Hypothalamus (tissue), 51 donors: Measurements from ENCODE around the gene BCL7C.
"Not testable (repeated sequence)": the region's sequence is repeated elsewhere in the genome, so short reads cannot be mapped to it uniquely, and the experiment has no call there.

Experiments
- DNase-seq, 51 donors: peaks; one replicate each; lab custom pipeline; 2025; lab: John Stamatoyannopoulos, UW

Gene BCL7C

DNA sequence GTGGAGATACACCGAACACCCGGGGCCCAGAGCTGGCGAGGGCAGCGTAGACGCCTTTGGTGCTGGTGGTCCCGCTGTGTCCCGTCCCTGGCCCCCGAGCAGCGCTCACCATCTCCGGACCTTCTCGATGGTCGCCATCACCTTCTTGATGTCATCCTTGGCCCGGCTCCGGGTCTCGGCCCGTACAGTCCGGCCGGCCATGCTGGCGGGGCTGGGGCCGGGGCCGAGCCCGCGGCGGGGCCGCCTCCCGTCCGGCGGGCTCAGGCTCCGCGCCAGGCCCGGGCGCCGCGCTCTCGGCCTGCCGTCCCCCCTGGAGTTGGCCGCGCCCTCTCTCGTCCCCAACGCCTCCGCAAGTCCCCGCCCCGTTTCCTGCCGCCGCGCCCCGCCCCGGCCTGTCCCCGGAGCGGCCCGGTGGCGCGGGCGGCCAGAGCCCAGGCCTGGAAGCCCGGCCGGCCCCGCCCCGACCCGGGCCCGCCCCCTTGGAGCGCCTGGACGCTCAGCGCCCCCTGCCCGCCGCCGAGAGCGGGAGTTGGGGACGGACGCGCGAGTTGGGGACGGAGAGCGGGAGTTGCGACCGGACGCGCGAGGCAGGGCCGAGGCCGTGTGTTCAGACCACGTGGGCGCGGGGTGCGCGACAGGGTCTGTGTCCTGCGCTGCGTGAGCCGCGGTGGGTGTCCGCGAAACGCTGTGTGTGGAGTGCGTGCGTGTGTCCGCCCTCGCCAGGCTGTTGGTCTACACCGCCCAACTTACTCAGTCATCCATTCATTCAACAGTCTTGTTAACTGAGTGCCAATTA lies at the start of gene BCL7C:
Gene BCL7C (minus strand): TSS at position 334 of the 796 bp plus-strand sequence. CDS start 133 bp downstream, at position 201.
- peak in 49 of 51 donors; percentile 28 to 92 (median 76) for DNase-seq

DNA sequence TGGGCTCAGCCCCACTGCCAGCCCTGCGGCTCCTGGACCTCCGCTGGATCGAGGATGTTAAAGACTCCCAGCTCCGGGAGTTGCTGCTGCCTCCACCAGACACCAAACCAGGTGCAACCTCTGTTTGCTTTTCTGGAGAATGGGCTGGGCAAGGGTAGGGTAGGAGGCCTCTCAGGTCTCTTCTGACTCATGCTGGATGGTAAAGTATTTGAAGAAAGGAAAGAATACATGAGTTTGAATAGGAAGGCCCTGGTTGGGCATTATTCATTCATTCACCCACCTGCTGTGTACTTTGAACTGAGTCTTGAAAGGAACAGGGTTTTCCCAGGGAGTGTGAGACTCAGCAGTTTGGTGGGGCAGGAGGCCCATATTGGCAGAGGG lies 48.5 kb upstream of the BCL7C start:
- no peak for DNase-seq

DNA sequence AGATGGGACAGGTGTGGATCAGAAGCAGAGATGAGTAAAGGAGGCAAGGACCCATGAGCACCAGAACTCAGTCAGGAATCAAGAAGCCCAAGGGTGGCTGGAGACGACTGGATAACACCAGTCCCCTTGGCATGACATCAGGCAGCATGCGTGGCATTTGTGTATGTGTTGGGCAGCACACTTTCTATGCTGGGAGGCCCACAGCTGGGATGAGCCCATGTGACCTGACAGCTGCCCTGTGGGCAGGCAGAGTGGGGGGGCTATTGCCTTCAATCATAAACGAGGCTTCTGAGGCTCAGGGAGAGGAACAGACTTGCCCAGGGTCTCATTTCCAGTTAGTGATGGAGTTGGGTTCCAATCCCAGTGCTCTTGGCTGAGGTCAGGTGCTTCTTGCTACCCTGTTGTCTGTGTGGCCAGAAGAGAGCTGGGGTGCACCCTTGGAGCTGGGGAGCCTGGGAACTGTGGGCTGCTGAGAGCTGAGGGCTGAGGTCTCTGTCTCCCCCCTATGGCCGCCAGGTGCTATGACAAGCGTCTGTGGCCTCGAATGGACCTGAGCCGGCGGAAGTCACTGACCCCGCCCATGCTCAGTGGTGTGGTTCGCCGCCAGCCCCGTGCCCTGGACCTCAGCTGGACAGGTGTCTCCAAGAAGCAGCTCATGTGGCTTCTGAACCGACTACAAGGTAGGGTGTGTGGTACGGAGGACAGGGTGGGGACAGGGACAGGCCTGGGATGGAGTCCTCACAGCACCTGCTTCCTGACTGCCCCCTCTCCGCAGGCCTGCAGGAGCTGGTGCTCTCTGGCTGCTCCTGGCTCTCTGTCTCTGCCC lies 47.9 kb upstream of the BCL7C start:
- peak in 28 of 51 donors; percentile 11 to 62 (median 40) for DNase-seq

DNA sequence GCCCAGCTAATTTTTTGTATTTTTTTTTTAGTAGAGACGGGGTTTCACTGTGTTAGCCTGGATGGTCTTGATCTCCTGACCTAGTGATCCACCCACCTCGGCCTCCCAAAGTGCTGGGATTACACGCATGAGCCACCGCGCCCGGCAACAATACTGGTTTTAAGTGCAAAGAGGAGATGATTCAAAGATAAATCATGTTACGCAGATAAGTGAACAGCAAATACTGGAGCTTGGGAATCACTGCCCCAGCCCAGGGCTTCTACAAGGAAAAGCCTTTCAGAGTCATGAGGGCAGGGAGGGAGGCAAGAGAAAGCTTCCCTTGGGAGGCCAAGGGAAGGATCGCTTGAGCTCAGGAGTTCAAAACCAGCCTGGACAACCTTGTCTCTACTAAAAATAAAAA lies 45.7 kb upstream of the BCL7C start:
- DNase-seq = not testable (repeated sequence)

DNA sequence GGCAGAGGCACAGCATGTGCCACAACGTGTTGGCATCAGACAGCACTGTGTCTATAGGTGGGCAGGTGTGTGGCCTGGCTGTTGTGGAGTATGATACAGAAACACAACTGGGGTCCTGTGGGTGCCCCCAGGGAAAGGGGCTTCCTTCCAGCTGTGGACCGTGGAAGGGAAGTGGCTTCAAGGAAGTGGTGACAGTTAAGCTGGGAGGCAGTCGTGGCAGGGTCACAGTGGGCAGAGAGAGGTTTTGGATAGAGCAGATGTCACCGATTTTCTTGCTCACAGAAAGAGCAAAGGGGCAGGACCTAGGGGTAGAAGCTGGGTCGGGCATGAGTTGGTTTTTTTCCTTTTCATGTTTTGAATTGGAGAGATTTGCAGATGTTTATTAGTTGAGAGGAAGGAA lies 43.8 kb upstream of the BCL7C start:
- no peak for DNase-seq

DNA sequence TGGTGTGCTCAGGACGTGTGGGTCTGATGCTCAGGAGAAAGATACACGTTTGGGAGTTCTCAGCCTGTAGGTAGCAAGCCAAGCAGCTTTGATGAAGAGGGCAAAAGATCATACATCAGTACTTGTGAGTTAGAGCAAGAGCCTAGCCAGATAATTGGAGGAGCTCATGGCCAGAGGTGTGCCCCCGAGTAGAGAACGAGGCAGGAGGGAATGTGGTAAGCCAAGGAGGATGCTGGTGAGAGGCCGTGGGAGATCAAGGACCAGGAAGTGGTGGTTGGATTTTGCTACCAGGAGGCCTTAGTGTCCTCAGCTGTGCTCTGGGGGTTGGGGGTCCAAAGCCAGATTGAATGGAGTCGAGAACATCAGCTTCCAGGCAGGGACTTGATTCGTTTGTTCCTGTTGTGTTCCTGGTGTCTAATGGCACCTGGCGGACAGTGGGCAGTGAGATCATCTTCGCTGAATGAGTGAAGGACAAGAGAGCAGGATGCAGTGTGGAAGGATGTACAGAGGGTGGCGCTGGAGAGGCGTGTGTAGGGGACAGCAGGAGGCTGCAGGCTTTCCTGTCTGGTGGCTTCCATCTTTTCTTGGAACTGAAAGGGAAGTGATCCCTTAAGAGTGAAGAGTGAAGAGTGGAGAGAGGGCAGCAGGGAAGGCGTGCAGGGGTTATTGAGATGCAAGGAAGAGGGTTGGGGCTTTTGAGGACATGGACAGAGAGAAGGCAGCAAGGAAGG lies 41.1 kb upstream of the BCL7C start:
- DNase-seq = peak in 20 of 51 donors; percentile 9 to 55 (median 26)

DNA sequence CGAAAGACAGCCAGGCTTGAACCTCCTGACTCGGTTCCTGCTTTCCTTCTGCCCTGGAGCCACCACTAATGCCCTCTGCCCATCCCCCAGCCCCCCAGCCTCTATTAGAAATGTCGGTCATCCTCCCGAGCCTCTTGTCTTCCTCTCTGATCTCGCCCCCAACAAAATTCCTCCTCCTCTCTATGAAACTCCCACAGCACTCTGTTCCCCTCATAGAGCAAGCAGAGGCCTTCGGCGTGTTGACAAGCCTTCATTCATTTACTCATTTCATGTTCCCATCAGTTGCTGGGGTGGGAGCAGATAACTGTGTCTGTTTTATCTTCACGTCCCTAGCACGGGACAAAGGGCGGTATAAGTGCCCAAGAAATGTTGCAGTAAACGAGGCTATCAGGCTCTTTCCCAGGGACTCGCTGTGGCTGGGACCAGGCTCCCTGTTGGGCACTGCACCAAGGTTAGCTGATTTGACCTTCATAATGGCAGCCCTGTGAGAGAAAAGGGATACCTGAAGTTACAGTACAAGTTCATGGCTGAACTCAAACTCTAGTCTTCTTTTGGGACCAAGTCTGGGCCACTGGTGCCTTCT lies 37.3 kb upstream of the BCL7C start:
- DNase-seq = no peak

DNA sequence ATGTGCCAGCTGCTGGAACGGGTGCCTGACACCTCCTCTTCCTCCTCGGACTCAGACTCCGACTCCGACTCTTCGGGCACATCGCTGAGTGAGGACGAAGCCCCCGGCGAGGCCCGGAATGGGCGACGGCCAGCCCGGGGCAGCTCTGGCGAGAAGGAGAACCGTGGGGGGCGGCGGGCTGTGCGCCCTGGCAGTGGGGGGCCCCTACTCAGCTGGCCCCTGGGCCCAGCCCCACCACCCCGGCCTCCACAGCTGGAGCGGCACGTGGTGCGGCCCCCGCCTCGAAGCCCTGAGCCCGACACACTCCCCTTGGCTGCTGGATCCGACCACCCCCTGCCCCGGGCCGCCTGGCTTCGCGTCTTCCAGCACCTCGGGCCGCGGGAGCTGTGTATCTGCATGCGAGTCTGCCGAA lies 36.3 kb upstream of the BCL7C start:
- DNase-seq = no peak

DNA sequence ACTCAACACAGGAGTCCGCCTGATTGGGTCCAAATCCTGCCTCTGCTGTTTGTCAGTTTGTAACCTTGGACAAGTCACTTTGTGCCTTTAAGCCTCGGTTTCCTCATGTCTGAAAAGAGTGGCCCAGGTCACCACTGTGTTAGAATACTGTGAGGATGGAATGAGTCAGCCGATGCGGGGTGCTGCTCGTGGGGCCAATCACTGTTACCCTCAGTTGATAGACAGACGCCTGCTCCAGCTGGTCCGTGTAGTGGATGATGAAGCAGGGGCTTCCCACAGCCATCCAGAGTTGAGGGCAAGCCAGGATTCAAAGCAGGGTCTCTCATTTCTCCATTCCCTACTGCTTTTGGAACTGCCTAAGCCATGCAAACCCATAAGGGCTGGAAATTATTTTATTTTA lies 35.3 kb upstream of the BCL7C start:
- DNase-seq = no peak

DNA sequence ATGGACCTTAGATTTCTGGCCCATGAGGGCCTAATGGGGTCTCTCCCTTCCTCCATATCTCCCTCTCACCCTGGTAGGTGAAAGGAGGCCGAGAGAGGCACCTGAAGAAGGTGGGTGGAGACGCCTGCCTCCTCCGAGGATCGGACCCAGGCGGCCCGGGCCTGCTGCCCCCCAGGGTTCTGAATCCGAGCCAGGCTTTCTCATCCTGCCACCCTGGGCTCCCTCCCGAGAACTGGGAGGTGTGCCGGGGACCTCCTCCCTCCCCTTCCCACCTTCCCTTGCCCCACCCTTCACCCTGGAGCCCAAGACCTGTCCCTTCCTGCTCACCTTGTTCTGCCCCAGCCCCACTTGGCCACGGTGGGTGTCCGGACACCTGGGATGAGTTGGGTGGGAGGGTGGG lies 34.5 kb upstream of the BCL7C start:
- DNase-seq = no peak

DNA sequence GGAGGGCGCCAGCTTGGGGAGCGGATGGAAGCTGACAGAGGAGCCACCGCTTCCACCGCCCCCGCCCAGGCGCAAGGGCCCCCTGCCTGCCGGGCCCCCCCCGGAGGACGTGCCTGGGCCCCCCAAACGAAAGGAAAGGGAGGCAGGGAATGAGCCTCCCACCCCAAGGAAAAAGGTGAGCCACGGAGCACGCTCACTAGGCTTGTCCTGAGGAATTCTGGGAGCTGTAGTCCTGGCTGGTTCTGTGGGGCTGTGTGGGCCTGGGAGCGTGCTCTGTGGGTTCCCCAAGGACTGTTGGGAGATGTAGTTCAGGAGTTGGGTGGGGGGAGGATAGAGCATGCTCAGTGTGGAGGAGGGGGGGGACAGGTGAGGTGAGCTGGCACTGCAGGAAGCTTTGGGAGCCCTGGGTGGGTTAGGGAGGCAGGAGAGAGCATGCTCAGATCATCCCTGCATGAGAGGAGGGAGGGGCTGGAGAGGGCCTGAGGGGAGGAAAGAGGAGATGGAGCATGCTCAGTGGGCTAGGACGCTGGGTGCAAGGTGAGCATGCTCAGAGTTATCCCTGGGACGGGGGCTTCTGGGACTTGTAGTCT lies 34.0 kb upstream of the BCL7C start:
- peak in 37 of 51 donors; percentile 18 to 92 (median 61) for DNase-seq

DNA sequence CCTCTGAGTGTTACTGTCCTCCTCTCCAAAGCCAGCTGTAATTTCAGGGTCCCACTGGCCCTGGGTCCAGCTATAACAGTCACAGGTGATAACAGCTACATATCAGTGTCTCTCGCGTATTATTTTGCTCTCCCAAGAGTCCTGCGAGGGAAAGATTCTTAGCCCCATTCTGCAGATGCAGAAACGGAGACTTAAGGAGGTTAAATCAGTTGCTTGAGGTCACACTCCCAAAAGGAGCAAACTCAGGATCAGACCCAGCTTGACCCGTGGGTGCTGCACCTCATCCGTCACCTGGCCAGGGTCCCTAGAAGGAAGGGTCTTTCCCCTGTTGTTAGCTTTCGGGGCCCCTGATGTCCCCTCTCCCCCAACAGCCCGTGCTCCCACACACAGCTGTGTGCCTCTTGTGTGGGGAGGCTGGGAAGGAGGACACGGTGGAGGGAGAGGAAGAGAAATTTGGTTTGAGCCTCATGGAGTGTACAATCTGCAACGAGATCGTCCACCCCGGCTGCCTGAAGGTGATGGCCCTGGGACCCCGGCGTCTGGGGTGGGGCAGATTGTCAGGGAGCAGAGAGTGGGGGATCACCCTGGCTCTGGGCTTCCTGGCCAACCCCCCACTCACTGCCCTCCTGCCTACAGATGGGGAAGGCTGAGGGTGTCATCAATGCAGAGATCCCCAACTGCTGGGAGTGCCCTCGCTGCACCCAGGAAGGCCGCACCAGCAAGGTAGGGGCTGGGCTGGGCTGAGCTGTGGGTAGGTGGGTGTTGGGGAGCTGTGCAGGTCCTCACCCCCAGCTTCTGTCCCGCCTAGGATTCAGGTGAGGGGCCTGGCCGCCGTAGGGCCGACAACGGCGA lies 33.3 kb upstream of the BCL7C start:
- DNase-seq = peak in 2 of 51 donors; percentile 34 to 40

DNA sequence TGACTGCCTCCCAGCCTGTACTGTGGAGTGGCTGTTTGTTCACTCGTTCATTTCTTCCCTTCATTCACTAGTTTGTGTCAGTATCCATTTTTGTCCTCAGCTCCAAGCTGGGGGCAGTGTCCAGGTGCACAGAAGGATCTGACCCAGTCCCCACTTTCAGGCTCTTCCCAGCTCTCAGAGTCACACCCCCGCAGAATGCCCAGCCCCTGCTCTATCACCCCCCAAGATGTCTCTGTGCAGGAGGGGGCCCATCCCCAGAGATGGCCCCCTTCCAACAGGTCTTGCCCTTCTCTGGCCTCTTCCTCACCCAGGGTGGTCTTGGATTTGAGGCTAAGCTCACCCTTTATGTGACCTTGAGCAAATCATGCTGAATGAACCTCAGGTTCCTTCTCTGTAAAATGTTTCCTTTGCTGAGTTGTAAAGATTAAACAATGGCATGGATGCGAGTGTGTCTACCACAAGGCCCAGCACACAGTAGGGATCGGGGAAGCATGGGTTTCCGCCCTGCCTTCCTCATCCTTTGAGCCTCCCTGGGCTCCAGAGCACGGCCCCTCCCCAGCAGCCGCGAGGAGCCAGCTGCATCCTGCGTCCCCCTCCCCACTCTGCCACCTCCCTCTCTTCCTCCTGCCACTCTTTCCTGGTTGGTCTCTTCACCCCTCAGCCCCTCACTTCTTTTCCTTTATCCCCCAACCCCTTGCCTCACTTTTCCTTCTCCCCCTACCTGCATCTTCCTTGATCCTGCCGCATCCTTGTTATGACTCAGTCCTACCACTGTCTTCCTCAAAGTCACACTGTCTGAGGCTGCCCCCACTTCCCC lies 32.3 kb upstream of the BCL7C start:
- DNase-seq = no peak

DNA sequence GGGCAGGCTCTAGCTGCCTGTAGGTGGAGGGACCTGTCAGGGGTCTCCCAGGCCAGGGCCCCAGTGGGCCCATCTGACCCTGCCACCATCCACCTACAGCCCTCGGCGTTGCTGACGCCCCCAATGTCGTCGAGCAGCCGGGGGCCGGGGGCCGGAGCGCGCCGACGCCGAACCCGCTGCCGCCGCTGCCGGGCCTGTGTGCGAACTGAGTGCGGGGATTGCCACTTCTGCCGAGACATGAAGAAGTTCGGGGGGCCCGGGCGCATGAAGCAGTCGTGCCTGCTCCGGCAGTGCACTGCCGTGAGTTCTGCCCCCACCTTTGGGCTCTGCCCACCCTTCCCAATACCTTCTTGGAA lies 31.7 kb upstream of the BCL7C start:
- no peak for DNase-seq

DNA sequence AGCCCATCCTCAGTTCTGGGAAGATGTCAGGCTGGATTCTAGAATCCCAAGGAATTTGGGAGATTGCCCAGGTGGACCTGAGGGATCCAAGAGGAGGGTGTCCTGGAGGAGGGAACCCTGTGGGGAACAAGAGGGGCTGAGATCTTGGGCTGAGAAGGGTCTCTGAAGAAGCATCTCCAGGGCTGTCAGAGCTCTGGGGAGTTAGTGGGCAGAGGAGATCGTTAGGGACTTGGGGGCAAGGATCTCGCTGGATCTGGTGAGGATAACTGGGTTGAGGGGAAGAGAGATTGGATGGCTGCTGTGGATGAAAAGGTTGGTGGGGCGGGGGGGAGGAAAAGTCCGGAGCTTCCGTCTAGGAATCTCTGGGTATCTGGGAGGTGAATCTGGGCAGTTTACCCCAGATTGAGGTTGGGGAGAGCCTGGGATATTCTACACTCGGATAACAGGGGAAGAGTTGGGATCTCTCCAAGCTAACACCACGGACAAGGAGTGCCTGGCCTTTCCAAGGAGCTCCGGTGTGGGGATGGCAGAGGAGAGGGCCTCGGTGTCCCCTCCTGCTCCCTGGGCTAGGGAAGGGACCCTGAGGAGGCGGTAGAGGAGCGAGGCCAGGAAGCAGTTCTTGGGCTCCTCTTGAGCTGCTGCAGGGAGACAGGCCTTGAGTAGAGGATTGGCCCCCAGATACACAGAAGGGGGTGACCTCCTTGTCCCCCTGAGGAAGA lies 31.2 kb upstream of the BCL7C start:
- DNase-seq = no peak

DNA sequence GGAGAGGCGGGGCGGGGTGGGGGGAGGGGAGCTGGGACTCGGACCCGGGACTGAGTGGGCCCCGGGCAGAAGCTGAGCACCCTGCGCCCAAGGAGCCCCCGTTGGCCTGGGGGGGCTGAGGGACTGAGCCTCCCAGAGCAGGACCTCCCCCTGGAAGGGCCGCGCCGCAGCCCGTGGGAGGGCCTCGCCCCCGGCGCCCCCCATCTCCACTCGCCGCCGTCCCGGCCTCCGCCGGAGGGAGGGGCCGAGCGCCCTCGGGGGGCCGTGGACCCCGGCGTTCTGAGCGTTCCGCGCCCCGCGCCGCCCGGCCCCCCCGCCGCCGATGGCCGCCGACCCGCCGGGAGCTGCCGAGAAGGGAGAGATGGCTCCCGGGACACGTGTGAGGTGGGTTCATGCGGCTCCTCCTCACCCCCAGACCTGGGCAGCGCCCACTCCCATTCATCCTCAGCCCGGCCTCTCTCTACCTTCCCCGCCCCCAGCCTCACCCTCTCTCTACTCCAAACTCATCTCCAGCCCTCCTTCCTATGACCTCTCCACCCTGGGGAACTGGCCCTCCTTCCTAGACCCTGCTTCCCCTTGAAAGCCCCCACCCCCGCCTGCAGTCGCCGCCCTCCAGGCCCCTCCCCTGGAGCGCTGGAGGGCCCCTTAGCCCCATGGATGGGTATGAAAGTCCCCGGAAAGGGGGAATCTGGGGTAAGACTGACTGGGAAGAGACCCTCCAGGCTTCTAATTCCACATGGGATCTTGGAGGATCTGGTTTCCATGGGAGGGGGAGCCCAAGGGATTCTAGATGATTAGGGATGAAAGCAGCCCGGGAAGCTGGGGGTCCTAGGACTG lies 30.4 kb upstream of the BCL7C start:
- DNase-seq = peak in 1 of 51 donors; percentile 12

DNA sequence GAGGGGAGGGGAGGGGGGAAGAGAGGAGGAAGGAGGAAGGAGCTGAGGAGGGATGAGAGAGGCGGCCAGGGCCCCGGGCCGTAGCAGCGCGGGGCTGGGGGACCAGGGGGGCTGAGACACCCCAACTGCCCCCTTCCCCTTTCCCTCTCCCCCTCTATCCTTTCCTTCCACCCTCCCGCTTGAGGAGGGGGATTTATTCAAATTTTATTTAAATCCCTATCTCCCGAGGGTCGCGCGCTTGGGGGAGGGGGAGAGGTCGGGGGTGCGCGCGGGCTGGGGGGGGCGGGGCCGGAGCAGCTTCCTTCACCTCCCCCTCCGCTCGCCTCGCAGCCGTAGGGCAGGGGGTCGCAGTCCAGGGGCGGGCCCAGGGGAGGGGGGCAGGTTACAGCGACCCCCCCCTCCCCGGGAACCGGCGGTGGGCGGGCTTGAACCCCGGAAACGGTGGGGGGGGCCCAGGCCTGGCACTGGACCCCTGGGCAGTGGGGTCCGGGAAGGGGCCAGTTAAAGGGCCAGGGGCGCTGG lies 29.7 kb upstream of the BCL7C start, which contains the start of gene FBXL19:
Gene FBXL19 (plus strand): TSS at position 19 of the 522 bp plus-strand sequence. CDS start 2,183 bp downstream, outside the sequence.
- peak in 4 of 51 donors; percentile 34 to 50 (median 42) for DNase-seq
